ENCODE data around the gene C11orf21.

The C11orf21 gene

DNA sequence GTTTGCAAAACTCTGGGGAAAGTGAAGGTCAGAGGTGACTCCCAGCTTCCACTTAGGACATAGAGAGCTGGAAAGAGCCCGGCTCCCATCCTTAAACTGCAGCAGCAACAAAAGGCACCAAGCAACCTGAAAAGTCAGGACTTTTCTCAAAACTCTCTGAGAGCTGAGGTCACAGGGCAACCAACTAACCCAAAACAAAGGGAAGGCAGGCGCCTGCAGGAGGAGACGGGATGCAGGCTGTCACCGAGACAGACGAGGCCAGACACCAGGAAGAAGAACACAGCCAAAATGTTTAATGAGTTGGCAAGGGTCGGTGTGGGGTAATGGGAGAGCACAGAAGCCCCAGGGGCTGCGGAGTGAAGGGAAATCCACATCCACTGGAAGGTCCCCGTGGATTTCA, 51.2 kb downstream of the C11orf21 start:
- Histone ChIP-seq H3K9me3 (ENCODE audit: control insufficient read depth, low read length) (no peaks in the 10 kb centered on the region), H3K4me3 (ENCODE audit: low read length) (no peak overlapping the region), H3K9ac (ENCODE audit: low read length) (no peak overlapping the region), H3K4me1 (ENCODE audit: control insufficient read depth, insufficient read depth, low read length) (no peaks in the 10 kb centered on the region), H3K36me3 (ENCODE audit: control insufficient read depth, insufficient read depth, low read length) (no peaks in the 10 kb centered on the region), H3K27me3 (ENCODE audit: control insufficient read depth, insufficient read depth, low read length) (no peaks in the 10 kb centered on the region)

DNA sequence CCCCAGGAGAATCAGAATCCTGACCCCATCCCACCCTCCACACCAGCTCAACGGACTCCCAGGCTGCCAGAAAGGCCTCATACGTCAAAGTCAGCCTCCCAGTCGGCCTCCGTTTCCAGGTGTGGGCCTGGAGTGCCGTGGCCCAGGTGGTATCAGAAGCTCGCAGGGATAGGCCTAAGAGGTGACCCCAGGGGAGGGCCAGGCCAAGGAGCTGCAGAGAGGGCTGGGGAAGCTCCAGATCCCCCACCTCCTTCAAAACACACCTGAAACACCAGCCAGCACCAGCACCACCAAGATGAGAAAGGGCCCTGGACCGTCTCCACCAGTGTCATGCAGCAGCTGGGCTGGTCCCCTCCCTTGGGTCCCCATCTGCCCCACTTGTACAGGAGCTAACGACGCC, 51.7 kb downstream of the C11orf21 start:
- H3K4me1 ChIP-seq (ENCODE audit: control insufficient read depth, insufficient read depth, low read length), result no peaks in the 10 kb centered on the region

DNA sequence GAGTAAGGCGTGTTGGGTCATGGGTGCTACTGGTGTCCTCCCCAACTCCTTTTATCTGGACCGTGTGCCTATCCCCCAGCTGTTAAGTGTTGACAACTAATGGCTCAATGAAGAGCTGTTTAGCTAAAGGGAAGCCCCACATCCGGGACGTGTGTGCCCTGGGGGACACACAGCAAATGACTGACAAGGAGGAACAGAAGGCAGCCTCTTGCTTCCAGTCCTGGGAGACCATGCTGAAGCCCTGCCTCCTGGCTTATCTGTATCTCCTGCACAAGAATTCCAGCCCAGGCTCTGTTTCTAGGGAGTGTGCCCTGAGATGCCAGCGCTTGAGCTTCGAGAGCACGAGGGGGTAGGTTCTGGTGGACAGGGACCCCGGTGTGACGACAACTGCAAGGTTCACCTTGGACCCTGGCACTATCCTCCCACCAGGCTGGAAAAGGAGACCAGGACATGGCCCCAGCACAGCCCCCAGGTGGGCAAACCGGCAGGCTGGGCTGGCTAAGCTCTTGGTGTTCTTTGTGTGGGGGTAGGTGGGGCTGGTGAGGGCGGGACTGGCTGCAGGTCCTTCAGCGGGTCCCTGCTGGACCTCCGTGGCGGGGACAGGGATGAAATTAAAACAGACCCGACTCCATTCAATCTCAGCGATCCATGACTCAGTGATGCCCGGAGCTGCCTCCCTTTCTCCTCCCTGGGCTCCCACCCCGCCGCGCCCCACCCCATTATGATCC, 52.4 kb downstream of the C11orf21 start:
- Histone ChIP-seq H3K4me1 (ENCODE audit: control insufficient read depth, insufficient read depth, low read length) (no peaks in the 10 kb centered on the region), H3K9me3 (ENCODE audit: control insufficient read depth, low read length) (no peaks in the 10 kb centered on the region), H3K4me3 (ENCODE audit: low read length) (no peak overlapping the region), H3K36me3 (ENCODE audit: control insufficient read depth, insufficient read depth, low read length) (no peaks in the 10 kb centered on the region), H3K27me3 (ENCODE audit: control insufficient read depth, insufficient read depth, low read length) (no peaks in the 10 kb centered on the region), H3K9ac (ENCODE audit: low read length) (no peak overlapping the region)

More for the DNA sequence above, 51.7 kb downstream of the C11orf21 start:
- no peaks in the 10 kb centered on the region for H3K27me3 ChIP-seq (ENCODE audit: control insufficient read depth, insufficient read depth, low read length)
- H3K9ac ChIP-seq (ENCODE audit: low read length), result no peak overlapping the region
- H3K36me3 ChIP-seq (ENCODE audit: control insufficient read depth, insufficient read depth, low read length), result no peaks in the 10 kb centered on the region
- no peak overlapping the region for H3K4me3 ChIP-seq (ENCODE audit: low read length)
- no peaks in the 10 kb centered on the region for H3K9me3 ChIP-seq (ENCODE audit: control insufficient read depth, low read length)

DNA sequence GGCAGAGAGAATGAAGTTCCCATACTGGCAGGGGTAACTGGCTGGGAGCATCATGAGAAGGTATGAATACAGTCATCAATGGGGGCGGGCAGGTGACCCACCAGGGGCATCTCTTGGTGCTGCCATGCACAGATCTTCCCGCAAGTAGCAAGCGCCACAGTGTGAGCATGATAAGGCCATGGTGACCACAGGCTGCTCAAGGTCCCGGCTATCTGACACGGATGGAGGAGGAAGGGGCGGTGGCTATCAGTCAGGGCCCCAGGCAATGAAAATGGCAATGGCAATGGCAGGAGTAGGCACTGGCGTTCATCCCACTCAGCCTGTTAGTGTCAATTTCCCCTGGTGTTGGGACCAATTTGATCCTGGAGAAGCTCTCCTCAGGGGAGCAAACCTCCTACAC, 53.0 kb downstream of the C11orf21 start:
- H3K9ac ChIP-seq (ENCODE audit: low read length), result no peak overlapping the region
- no peaks in the 10 kb centered on the region for H3K27me3 ChIP-seq (ENCODE audit: control insufficient read depth, insufficient read depth, low read length)
- H3K4me1 ChIP-seq (ENCODE audit: control insufficient read depth, insufficient read depth, low read length), result no peaks in the 10 kb centered on the region
- no peak overlapping the region for H3K4me3 ChIP-seq (ENCODE audit: low read length)
- H3K36me3 ChIP-seq (ENCODE audit: control insufficient read depth, insufficient read depth, low read length), result no peaks in the 10 kb centered on the region
- H3K9me3 ChIP-seq (ENCODE audit: control insufficient read depth, low read length), result no peaks in the 10 kb centered on the region

DNA sequence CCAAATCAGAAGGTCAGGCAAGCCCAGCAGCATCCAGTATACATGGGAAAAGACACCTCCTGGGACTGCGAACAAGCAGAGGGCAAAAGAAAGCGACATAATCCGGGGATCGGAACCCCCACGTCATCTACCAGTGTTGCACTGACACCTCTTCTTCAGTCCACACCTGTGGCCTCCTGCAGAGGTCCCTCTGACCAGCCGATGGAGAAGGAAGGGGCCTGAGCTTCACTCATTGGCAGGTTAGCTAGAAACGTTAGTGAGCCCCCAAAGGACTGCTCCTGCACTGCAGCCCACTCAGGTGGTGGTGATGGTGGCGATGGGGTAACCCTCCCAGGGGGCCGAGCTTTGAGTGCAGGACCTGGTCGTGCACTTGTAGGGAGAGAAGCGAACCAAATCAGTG, 53.5 kb downstream of the C11orf21 start:
- H3K4me3 ChIP-seq (ENCODE audit: low read length), result no peak overlapping the region
- H3K9me3 ChIP-seq (ENCODE audit: control insufficient read depth, low read length), result no peaks in the 10 kb centered on the region
- no peaks in the 10 kb centered on the region for H3K36me3 ChIP-seq (ENCODE audit: control insufficient read depth, insufficient read depth, low read length)
- H3K27me3 ChIP-seq (ENCODE audit: control insufficient read depth, insufficient read depth, low read length), result no peaks in the 10 kb centered on the region
- no peak overlapping the region for H3K9ac ChIP-seq (ENCODE audit: low read length)
- no peaks in the 10 kb centered on the region for H3K4me1 ChIP-seq (ENCODE audit: control insufficient read depth, insufficient read depth, low read length)

DNA sequence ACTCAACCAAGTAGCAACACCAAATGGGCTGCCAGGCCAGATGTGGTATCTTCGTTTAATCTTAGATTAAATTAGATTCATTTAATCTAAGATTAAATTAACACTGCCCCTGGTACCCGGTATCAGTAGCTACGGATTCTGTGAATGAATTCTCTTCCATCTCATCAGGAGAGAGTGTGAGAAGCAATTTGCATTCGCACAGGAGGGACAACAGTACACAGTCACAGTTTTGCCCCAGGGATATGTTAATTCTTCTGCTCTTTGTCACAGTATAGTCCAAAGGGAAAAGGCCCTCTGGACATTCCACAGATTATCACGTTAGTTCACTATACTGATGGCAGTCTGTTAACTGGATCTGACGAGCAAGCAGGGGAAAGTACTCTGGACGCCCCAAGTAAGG, 54.2 kb downstream of the C11orf21 start:
- Histone ChIP-seq H3K36me3 (ENCODE audit: control insufficient read depth, insufficient read depth, low read length) (no peaks in the 10 kb centered on the region), H3K27me3 (ENCODE audit: control insufficient read depth, insufficient read depth, low read length) (no peaks in the 10 kb centered on the region), H3K4me3 (ENCODE audit: low read length) (no peak overlapping the region), H3K9me3 (ENCODE audit: control insufficient read depth, low read length) (no peaks in the 10 kb centered on the region), H3K9ac (ENCODE audit: low read length) (no peak overlapping the region), H3K4me1 (ENCODE audit: control insufficient read depth, insufficient read depth, low read length) (no peaks in the 10 kb centered on the region)
